Measurements from ENCODE around the gene COBL.

COBL gene

DNA sequence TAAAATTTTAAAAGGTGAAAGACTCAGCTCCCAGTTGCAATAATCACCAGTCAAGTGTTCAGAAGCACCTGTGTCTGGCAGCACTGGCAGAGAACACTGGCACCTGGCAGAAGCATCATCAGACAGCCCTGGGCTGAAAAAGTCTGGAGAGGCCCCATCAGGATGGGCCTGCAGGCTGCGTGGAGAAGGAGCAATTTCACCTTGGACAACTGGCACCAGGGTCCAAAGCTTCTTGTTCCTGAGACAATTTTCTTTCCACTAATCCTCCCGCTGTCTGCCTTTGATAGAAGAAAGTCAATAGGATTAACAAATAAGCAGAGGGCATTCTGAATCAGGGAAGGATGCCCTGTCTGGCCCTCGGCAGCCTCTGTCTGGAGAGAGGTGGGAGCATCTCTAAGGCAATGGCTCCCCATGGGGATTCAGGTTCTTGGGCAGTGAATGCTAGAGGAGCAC lies 6.5 kb downstream of the COBL start:
- H3K4me3 ChIP-seq (ENCODE audit: low read depth, low read length), result no peak overlapping the region
- TF ChIP-seq, protein P1, sequence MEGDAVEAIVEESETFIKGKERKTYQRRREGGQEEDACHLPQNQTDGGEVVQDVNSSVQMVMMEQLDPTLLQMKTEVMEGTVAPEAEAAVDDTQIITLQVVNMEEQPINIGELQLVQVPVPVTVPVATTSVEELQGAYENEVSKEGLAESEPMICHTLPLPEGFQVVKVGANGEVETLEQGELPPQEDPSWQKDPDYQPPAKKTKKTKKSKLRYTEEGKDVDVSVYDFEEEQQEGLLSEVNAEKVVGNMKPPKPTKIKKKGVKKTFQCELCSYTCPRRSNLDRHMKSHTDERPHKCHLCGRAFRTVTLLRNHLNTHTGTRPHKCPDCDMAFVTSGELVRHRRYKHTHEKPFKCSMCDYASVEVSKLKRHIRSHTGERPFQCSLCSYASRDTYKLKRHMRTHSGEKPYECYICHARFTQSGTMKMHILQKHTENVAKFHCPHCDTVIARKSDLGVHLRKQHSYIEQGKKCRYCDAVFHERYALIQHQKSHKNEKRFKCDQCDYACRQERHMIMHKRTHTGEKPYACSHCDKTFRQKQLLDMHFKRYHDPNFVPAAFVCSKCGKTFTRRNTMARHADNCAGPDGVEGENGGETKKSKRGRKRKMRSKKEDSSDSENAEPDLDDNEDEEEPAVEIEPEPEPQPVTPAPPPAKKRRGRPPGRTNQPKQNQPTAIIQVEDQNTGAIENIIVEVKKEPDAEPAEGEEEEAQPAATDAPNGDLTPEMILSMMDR (IDR thresholded peaks at IDR 0.05; ENCODE audit: low read depth, low read length), result no peak

DNA sequence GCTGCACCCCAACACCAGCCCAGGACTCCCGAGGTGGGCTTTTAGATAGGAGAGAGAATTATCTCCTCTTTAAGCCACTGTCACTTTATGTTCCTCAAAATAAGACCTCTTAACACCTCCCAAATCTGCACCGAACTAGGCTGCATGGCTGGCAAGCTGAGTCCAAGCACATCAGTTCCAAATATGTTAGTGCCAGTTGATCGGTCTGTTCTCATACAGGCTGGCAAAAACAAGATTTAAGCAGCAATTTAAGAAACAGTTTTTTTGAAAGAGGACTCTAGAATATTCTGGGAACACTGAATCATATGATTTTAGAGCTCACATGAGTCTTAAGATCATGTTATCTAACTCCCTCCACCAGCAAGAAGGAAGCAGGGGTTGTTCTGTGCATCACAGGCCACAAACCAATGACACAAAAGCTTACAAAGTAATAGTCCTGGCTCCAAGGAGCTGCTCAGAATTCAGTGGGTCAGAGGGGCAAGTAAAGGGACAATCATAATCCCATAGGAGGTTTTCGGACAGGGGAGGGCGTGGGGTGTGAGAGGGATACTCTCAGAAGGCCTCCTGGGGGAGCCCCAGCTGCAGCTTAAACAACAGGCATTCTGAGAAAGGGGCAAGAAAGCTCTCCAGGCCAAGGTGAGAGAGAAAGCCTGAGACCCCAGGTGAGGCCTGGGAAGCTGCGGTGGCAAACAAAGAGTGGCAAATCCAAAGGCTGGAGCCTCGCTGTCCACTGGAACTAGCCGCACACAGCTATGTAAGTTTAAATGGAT lies 7.1 kb downstream of the COBL start:
- H3K4me3 ChIP-seq (ENCODE audit: low read depth, low read length), result no peak overlapping the region
- TF ChIP-seq, protein P1 (IDR thresholded peaks at IDR 0.05; ENCODE audit: low read depth, low read length), result no peak

DNA sequence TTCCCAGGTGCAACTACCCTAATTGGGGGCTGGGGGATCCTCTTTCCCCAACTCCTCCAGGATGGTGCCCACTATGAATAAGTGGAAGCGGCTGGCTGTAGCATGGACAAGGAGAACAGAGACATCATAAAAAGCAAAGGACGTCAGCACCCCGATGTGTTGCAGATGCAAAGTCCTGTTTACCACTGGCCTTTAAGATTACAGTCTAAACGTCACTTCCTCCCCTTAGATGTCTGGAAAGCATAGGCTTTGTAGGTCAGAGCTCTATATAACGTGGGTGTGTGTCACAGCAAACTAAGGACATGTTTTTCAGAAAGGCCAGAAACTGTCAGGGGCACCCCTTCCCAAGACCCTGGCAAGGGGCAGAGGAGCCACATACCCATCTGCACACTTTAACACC lies 7.9 kb downstream of the COBL start:
- H3K4me3 ChIP-seq (ENCODE audit: low read depth, low read length), result no peak overlapping the region
- TF ChIP-seq, protein P1 (IDR thresholded peaks at IDR 0.05; ENCODE audit: low read depth, low read length), result no peak

DNA sequence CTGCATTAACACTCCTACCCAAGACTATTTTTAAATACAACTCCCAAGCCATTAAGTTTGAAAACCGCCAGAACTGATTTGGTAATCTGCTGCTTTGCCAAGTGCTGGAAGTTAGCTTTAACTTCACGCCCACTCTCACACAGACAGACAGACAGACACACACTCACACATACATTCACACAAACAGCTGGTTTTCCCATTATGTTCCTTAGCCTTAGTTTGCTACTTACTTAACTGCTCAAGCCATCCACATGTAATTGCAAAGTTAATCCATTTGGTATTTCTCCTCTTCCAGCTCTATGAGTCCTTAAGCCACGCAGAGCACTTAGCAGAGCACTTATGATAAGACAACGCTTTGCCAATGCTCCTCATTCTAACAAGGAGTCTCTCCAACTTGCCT lies 8.3 kb downstream of the COBL start:
- H3K4me3 ChIP-seq (ENCODE audit: low read depth, low read length), result no peak overlapping the region
- TF ChIP-seq, protein P1 (IDR thresholded peaks at IDR 0.05; ENCODE audit: low read depth, low read length), result no peak

DNA sequence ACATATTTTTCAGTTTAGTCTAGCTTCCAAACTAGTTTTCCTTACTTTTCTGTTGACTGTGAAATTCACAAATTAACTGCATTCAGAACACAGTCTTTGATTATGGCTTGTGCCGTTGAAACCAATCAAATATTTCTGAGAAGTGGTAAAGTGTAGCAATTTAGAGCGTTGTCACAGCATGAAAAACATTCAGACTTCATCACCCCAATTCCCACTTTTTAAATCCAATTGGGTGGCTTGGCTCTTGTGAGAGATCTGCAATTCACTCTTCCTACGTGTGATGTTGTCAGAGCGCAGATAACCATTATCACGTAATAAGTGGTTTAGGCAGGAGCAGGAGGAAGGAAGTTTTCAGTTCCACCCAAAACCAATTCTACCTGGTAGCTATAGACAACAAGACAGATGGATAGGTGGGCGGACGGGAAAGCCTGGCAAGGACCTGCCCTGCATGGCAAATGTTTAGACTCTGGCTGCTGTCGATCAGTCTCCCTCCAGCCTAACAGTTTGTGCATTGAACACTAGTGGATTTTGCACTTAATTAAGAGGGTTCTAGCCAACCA lies 8.9 kb downstream of the COBL start:
- H3K4me3 ChIP-seq (ENCODE audit: low read depth, low read length), result no peak overlapping the region
- TF ChIP-seq, protein P1 (IDR thresholded peaks at IDR 0.05; ENCODE audit: low read depth, low read length), result no peak

DNA sequence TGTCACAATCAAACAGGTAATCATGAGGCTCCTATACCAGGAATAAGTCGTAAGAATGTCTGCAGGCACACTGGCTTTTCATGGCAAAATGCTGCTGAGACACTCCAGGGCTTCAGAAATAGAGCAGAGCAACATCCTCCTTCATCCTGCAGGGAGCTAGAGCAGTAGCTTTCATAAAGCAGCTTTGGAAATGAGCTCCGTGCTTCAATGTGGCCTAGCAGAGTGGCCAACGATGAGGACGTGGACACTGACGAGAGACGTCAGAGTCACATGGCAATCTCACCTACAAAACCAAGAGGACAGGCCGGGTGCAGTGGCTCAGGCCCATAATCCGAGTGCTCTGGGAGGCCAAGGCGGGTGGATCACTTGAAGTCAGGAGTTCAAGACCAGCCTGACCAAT lies 9.8 kb downstream of the COBL start:
- H3K4me3 ChIP-seq (ENCODE audit: low read depth, low read length), result no peak overlapping the region
- TF ChIP-seq, protein P1 (IDR thresholded peaks at IDR 0.05; ENCODE audit: low read depth, low read length), result no peak

DNA sequence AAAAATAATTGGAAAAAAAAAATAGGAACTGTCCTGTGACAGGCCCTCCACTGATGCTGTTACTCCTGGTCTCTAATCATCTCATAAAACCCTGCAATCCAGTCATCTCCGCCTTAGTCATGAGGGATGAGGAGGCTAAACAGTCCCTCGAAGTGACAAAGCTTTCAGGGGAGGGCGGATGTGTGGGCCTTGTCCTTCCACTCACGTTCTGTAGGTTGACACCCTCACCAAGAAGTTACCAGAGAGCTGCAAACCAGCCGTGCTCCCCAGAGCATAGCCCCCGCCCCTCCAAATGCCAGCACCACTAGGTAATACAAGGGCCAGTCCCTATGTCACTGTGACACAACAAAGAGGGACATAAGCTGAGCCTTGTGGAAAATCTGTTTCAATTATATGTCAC lies 11.9 kb downstream of the COBL start:
- TF ChIP-seq, protein P1 (IDR thresholded peaks at IDR 0.05; ENCODE audit: low read depth, low read length), result no peak
- no peak overlapping the region for H3K4me3 ChIP-seq (ENCODE audit: low read depth, low read length)
